Activated CD4-positive, alpha-beta T cell treated with anti-CD3 and anti-CD28 coated beads, Interleukin-2, amount 10 ng/mL, durations not matched to agents 24 days and 14 days (primary cell): ENCODE data around the gene NCOA1. TPM values are rescaled to one million over a fixed set of nuclear protein-coding genes. Genes with fewer than 3 reads are reported as not detected.
A peak's percentile ranks its signal among the peaks of the same experiment; 100 is the strongest.
"Not testable (repeated sequence)": the region's sequence is repeated elsewhere in the genome, so short reads cannot be mapped to it uniquely, and the experiment has no call there.

Experiments used
- DNase-seq: peaks from one replicate; pipeline ENCODE4 v3.0.0; 2022
- H3K27ac Mint-ChIP-seq: one replicate; pipeline ENCODE4 v1.8.0; 2022; ENCODE audit warnings: mild to moderate bottlenecking, mixed read lengths
- H3K27me3 Mint-ChIP-seq: one replicate; pipeline ENCODE4 v1.8.0; 2022; ENCODE audit warnings: mixed read lengths
- H3K36me3 Mint-ChIP-seq: one replicate; pipeline ENCODE4 v1.8.0; 2022; ENCODE audit warnings: low read depth, mild to moderate bottlenecking, mixed read lengths
- H3K4me1 Mint-ChIP-seq: one replicate; pipeline ENCODE4 v1.8.0; 2021; ENCODE audit warnings: mixed read lengths
- H3K4me3 Mint-ChIP-seq: one replicate; pipeline ENCODE4 v1.8.0; 2022; ENCODE audit warnings: mild to moderate bottlenecking, moderate library complexity, mixed read lengths
- H3K9me3 Mint-ChIP-seq: one replicate; pipeline ENCODE4 v1.8.0; 2021; ENCODE audit warnings: mixed read lengths
- intact Hi-C: fragments of 100-400 bp; cut with micrococcal nuclease; formaldehyde crosslinking; loops from one replicate; pipeline ENCODE4 v1.15.1; 2023
- total RNA-seq: library from RNA; stranded (reverse); gene quantifications from 2 replicates; pipeline ENCODE4 v1.2.3, GENCODE V29; 2022

The NCOA1 gene
- total RNA-seq, 1 donor from 2014 or later = 25.9 TPM

DNA sequence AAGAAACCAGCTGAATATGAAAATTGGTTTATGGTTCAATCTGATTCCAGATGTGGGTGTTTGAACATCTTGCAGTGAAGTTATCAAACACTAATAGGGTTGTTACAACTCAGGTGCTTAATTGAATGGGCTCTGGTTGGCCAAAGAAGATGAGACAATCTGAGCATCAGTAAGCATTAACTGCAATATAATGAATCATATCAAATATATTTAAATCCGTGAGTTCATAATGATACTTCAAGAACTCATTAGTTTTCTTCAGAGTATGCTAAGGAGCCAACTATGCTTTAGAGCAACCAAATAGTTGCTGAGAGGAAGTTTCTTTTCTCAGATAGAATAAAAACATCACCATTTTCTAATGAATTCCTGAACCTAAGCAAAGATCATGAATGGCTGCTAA is 79.2 kb downstream of the NCOA1 start:
- intact Hi-C loops = no loop called here
- no peak for DNase-seq

GRCh38 chr2:24571828-24572442 is 80.9 kb downstream of the NCOA1 start:
- Mint-ChIP-seq H3K27me3 (no peaks in the 10 kb centered on the region), H3K4me1 (peaks cover 38% of the 10 kb centered on the region), H3K4me3 (no peak overlapping the region), H3K27ac (no peak overlapping the region), H3K9me3 (no peaks in the 10 kb centered on the region), H3K36me3 (peaks cover 12% of the 10 kb centered on the region)
- no peak for DNase-seq
- intact Hi-C loops = no loop called here

More for the DNA sequence above, 79.2 kb downstream of the NCOA1 start:
- Mint-ChIP-seq H3K27ac (no peak overlapping the region), H3K27me3 (no peaks in the 10 kb centered on the region), H3K36me3 (peaks cover 25% of the 10 kb centered on the region), H3K9me3 (no peaks in the 10 kb centered on the region), H3K4me3 (no peak overlapping the region), H3K4me1 (peaks cover 25% of the 10 kb centered on the region)

- peaks cover 14% of the 10 kb centered on the region for H3K36me3 Mint-ChIP-seq
- peaks cover 63% of the 10 kb centered on the region for H3K4me1 Mint-ChIP-seq
- H3K9me3 Mint-ChIP-seq = peaks cover 15% of the 10 kb centered on the region
Measured at GRCh38 chr2:24576146-24576545, 85.1 kb downstream of the NCOA1 start.

GRCh38 chr2:24576617-24577016 is 85.6 kb downstream of the NCOA1 start:
- Mint-ChIP-seq H3K4me3 (peak overlapping the region; percentile 36), H3K27me3 (no peaks in the 10 kb centered on the region), H3K9me3 (peaks cover 20% of the 10 kb centered on the region), H3K36me3 (peaks cover 19% of the 10 kb centered on the region), H3K27ac (peak overlapping the region; percentile 82), H3K4me1 (peaks cover 67% of the 10 kb centered on the region)
- peak; percentile 56 for DNase-seq
- intact Hi-C loops = loop anchor here (1.0 to 5.0 kb wide), 7 partner anchors 11 to 346 kb away; partner anchors contain the start of genes ADCY3, CENPO, NCOA1 and PTRHD1

More at GRCh38 chr2:24576146-24576545, 85.1 kb downstream of the NCOA1 start:
- intact Hi-C loops = loop anchor here (2.0 to 5.0 kb wide), 5 partner anchors 85 to 346 kb away; partner anchors contain the start of genes ADCY3, CENPO, NCOA1 and PTRHD1
- peak overlapping the region; percentile 82 for H3K27ac Mint-ChIP-seq
- peak overlapping the region; percentile 36 for H3K4me3 Mint-ChIP-seq
- DNase-seq = peak; percentile 62
- no peaks in the 10 kb centered on the region for H3K27me3 Mint-ChIP-seq

DNA sequence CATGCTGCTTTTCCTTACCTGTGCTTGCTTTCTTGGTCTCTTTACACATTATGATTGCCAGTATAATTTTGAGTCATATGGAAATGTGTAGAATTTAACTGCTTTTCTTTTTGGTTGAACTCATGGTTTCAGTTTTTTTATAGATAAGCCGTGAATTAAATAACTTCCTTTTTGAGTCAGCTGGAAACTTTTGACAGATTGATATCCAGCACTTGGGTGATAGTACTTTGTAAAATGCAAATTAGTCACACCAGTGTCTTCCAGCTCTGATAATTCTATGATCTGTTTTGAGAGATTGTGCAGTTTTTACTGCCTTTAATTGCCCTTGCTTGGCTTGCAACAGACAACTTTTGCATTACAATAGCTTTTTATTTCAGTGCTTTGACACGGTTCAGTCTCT is 86.4 kb downstream of the NCOA1 start:
- Mint-ChIP-seq H3K27ac (peak overlapping the region; percentile 49), H3K4me3 (peak overlapping the region; percentile 34), H3K4me1 (peaks cover 66% of the 10 kb centered on the region), H3K27me3 (no peaks in the 10 kb centered on the region), H3K36me3 (peaks cover 19% of the 10 kb centered on the region), H3K9me3 (peaks cover 27% of the 10 kb centered on the region)
- DNase-seq = peak; percentile 64
- intact Hi-C loops = loop anchor here (1.0 to 5.0 kb wide), 7 partner anchors 10 to 345 kb away; partner anchors contain the start of genes ADCY3, CENPO, NCOA1 and PTRHD1

- intact Hi-C loops = loop anchor here (5.0 kb wide), 3 partner anchors 123 to 343 kb away; partner anchors contain the start of genes ADCY3, CENPO and PTRHD1
- peaks cover 29% of the 10 kb centered on the region for H3K9me3 Mint-ChIP-seq
- H3K36me3 Mint-ChIP-seq = peaks cover 22% of the 10 kb centered on the region
- H3K4me1 Mint-ChIP-seq = peaks cover 66% of the 10 kb centered on the region
- peak overlapping the region; percentile 25 for H3K4me3 Mint-ChIP-seq
- peak; percentile 57 for DNase-seq
- H3K27ac Mint-ChIP-seq = peak overlapping the region; percentile 84
- no peaks in the 10 kb centered on the region for H3K27me3 Mint-ChIP-seq
Measured at GRCh38 chr2:24579053-24579803, 88.2 kb downstream of the NCOA1 start.

GRCh38 chr2:24580561-24580960 is 89.5 kb downstream of the NCOA1 start:
- Mint-ChIP-seq H3K4me3 (peak overlapping the region; percentile 46), H3K36me3 (peaks cover 23% of the 10 kb centered on the region), H3K9me3 (peaks cover 29% of the 10 kb centered on the region), H3K27ac (peak overlapping the region; percentile 84), H3K4me1 (peaks cover 66% of the 10 kb centered on the region), H3K27me3 (no peaks in the 10 kb centered on the region)
- intact Hi-C loops = no loop called here
- no peak for DNase-seq

GRCh38 chr2:24581971-24582370 is 90.9 kb downstream of the NCOA1 start:
- peaks cover 63% of the 10 kb centered on the region for H3K4me1 Mint-ChIP-seq
- H3K36me3 Mint-ChIP-seq = peaks cover 29% of the 10 kb centered on the region
- H3K4me3 Mint-ChIP-seq, H3K27ac Mint-ChIP-seq, H3K27me3 Mint-ChIP-seq, intact Hi-C loops, DNase-seq: not testable (repeated sequence)
- peaks cover 29% of the 10 kb centered on the region for H3K9me3 Mint-ChIP-seq

DNA sequence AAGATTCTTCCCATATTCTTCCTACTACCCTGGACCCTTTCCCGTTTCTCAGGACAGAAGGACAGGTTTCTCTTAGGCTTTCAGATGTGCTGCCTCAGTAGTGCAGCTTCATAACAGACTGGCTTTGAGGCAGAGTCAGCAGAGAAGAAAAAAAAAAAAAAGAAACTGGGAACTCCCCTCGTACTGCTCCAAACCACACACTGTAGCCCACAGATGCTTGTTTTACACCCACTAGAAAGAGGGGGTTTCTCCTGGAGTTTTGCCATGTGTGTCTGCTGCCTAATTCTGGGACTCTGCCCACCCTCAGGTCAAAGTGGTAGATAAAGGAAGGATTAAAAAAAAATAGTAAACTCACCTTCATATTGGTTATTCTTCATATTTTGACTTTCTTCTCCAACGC is 95.9 kb downstream of the NCOA1 start:
- DNase-seq = peak; percentile 70
- Mint-ChIP-seq H3K9me3 (peaks cover 6% of the 10 kb centered on the region), H3K36me3 (peaks cover 33% of the 10 kb centered on the region), H3K27me3 (no peaks in the 10 kb centered on the region), H3K4me3 (peak overlapping the region; percentile 36), H3K27ac (peak overlapping the region; percentile 78), H3K4me1 (peaks cover 32% of the 10 kb centered on the region)
- intact Hi-C loops = loop anchor here (1.0 kb wide), 1 partner anchor 10 kb away; no protein-coding TSS in a partner anchor

GRCh38 chr2:24588294-24588693 is 97.2 kb downstream of the NCOA1 start:
- H3K36me3 Mint-ChIP-seq = peaks cover 31% of the 10 kb centered on the region
- H3K4me1 Mint-ChIP-seq = peaks cover 27% of the 10 kb centered on the region
- no peak for DNase-seq
- H3K27me3 Mint-ChIP-seq = no peaks in the 10 kb centered on the region
- peak overlapping the region; percentile 31 for H3K27ac Mint-ChIP-seq
- intact Hi-C loops = no loop called here
- no peak overlapping the region for H3K4me3 Mint-ChIP-seq
- H3K9me3 Mint-ChIP-seq = no peaks in the 10 kb centered on the region

DNA sequence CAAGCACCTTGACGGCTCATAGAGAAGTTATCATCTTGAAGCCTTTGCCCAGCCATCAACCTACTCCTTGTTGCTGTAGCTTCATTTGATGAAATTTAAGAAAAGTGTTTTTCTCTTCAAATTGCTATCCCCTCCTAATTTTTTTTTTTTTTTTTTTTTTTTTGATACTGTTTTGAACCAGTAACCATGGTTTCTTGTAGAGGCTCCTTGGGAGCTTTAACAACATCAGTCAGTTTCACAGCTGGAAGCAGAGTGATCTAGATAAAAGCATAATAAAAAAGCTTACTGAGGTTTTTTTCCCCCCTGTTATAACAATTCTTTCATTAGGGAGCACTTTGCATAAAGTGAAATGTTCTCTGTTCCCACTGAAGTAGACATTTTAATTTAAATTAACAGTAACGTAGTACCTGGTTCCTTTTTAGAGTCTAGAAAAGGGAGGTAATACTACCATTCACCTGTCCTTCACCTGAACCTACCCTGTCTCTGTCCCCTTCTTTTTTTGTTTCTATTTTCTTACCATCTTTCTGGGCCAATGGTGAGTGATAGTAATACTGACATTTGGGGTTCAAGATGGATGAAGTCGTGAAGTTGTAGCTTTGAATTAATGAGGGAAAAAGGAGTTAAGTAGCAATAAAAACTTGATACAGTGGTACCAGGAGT is 101.5 kb downstream of the NCOA1 start:
- Mint-ChIP-seq H3K27ac (no peak overlapping the region), H3K36me3 (peaks cover 21% of the 10 kb centered on the region), H3K27me3 (no peaks in the 10 kb centered on the region), H3K9me3 (no peaks in the 10 kb centered on the region), H3K4me1 (peaks cover 8% of the 10 kb centered on the region), H3K4me3 (no peak overlapping the region)
- intact Hi-C loops = no loop called here
- no peak for DNase-seq

- intact Hi-C loops = no loop called here
- DNase-seq = no peak
- Mint-ChIP-seq H3K36me3 (peaks cover 6% of the 10 kb centered on the region), H3K4me3 (no peak overlapping the region), H3K9me3 (no peaks in the 10 kb centered on the region), H3K4me1 (peaks cover 3% of the 10 kb centered on the region), H3K27ac (no peak overlapping the region), H3K27me3 (no peaks in the 10 kb centered on the region)
Measured at GRCh38 chr2:24594283-24594682, 103.2 kb downstream of the NCOA1 start.

DNA sequence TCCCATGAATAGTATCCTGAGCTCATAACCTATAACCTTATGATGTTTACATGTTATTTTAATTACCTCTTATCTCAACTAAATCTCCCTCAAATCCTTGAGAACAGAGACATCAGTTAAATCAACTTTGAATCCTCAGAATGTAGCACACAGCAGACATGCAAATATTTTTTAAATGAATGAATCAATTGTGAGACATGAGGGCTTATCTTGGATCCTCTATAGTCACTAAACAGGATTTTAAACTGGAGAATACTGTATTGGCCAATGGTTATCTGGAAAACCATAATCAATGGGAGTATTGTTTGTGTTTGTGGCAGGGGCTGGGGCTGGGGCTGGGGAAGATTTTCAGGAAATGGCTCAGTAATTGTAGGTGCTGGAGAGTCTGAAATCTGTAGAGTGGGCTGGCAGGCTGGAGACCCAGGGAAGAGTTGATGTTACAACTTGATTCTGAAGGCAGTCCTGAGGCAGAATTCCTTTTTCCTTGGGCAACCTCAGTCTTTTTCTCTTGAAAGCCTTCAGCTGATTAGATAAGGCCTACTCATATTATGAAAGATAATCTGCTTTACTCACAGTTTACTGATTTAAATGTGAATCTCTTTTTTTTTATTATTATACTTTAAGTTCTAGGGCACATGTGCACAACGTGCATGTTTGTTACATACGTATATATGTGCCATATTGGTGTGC is 106.3 kb downstream of the NCOA1 start:
- H3K27ac Mint-ChIP-seq = no peak overlapping the region
- peaks cover 2% of the 10 kb centered on the region for H3K36me3 Mint-ChIP-seq
- DNase-seq = no peak
- no peak overlapping the region for H3K4me3 Mint-ChIP-seq
- intact Hi-C loops = no loop called here
- H3K9me3 Mint-ChIP-seq = no peaks in the 10 kb centered on the region
- peaks cover 2% of the 10 kb centered on the region for H3K4me1 Mint-ChIP-seq
- no peaks in the 10 kb centered on the region for H3K27me3 Mint-ChIP-seq
